Activated T-helper 2 cell treated with anti-CD3 and anti-CD28 coated beads, Interferon-gamma antibody, Interleukin-2, Interleukin-4, amounts not matched to agents 10 μg/mL and 5 μg/mL and 100 μg/mL, durations not matched to agents 14 hours and 24 hours and 36 hours (primary cell): Measurements from ENCODE around the gene TERT. TPM values are rescaled to one million over a fixed set of nuclear protein-coding genes. Genes with fewer than 3 reads are reported as not detected.

Experiments used
- DNase-seq: peaks from one replicate; pipeline ENCODE4 v3.0.0; 2021; ENCODE audit warnings: low spot score
- H3K27ac Mint-ChIP-seq: one replicate; pipeline ENCODE4 v1.8.0; 2021; ENCODE audit warnings: mixed read lengths
- H3K27me3 Mint-ChIP-seq: one replicate; pipeline ENCODE4 v1.8.0; 2021; ENCODE audit warnings: low read depth, mixed read lengths
- H3K36me3 Mint-ChIP-seq: one replicate; pipeline ENCODE4 v1.8.0; 2021; ENCODE audit warnings: low read depth, mixed read lengths
- H3K4me1 Mint-ChIP-seq: one replicate; pipeline ENCODE4 v1.8.0; 2021; ENCODE audit warnings: low read depth, mixed read lengths
- H3K4me3 Mint-ChIP-seq: one replicate; pipeline ENCODE4 v1.8.0; 2021; ENCODE audit warnings: low read depth, mild to moderate bottlenecking, moderate library complexity, mixed read lengths
- H3K9me3 Mint-ChIP-seq: one replicate; pipeline ENCODE4 v1.8.0; 2021; ENCODE audit warnings: mixed read lengths
- intact Hi-C: fragments of 100-400 bp; cut with micrococcal nuclease; formaldehyde crosslinking; loops from one replicate; pipeline ENCODE4 v1.15.1; 2023
- total RNA-seq: library from RNA; stranded (reverse); gene quantifications from 2 replicates; pipeline ENCODE4 v1.2.3, GENCODE V29; 2022

The TERT gene
- total RNA-seq, 1 donor from 2014 or later = 12.0 TPM

GRCh38 chr5:1320436-1321344 lies 25.8 kb upstream of the TERT start:
- no peak overlapping the region for H3K27ac Mint-ChIP-seq
- H3K9me3 Mint-ChIP-seq = no peaks in the 10 kb centered on the region
- H3K4me3 Mint-ChIP-seq = no peak overlapping the region
- H3K27me3 Mint-ChIP-seq = no peaks in the 10 kb centered on the region
- H3K4me1 Mint-ChIP-seq = peaks cover 17% of the 10 kb centered on the region
- DNase-seq = no peak
- peaks cover 67% of the 10 kb centered on the region for H3K36me3 Mint-ChIP-seq
- intact Hi-C loops = no loop called here

GRCh38 chr5:1319436-1320256 lies 24.8 kb upstream of the TERT start:
- no peak for DNase-seq
- intact Hi-C loops = loop anchor here (5.0 to 10.0 kb wide), 2 partner anchors 325 to 558 kb away; no protein-coding TSS in a partner anchor
- H3K27ac Mint-ChIP-seq = no peak overlapping the region
- H3K4me3 Mint-ChIP-seq = no peak overlapping the region
- H3K4me1 Mint-ChIP-seq = peaks cover 27% of the 10 kb centered on the region
- H3K9me3 Mint-ChIP-seq = no peaks in the 10 kb centered on the region
- H3K36me3 Mint-ChIP-seq = peaks cover 62% of the 10 kb centered on the region
- no peaks in the 10 kb centered on the region for H3K27me3 Mint-ChIP-seq

- no peak overlapping the region for H3K27ac Mint-ChIP-seq
- no peak for DNase-seq
- no peaks in the 10 kb centered on the region for H3K9me3 Mint-ChIP-seq
- H3K27me3 Mint-ChIP-seq = no peaks in the 10 kb centered on the region
- H3K4me1 Mint-ChIP-seq = peaks cover 34% of the 10 kb centered on the region
- peaks cover 53% of the 10 kb centered on the region for H3K36me3 Mint-ChIP-seq
- no peak overlapping the region for H3K4me3 Mint-ChIP-seq
- intact Hi-C loops = loop anchor here (5.0 to 10.0 kb wide), 2 partner anchors 326 to 559 kb away; no protein-coding TSS in a partner anchor
Measured at GRCh38 chr5:1318659-1319251, 23.9 kb upstream of the TERT start.

- H3K4me1 Mint-ChIP-seq = peaks cover 42% of the 10 kb centered on the region
- intact Hi-C loops = loop anchor here (5.0 to 10.0 kb wide), 2 partner anchors 327 to 559 kb away; no protein-coding TSS in a partner anchor
- DNase-seq = no peak
- no peaks in the 10 kb centered on the region for H3K9me3 Mint-ChIP-seq
- H3K27me3 Mint-ChIP-seq = no peaks in the 10 kb centered on the region
- peaks cover 51% of the 10 kb centered on the region for H3K36me3 Mint-ChIP-seq
- H3K27ac Mint-ChIP-seq = no peak overlapping the region
- no peak overlapping the region for H3K4me3 Mint-ChIP-seq
Measured at GRCh38 chr5:1317921-1318565, 23.2 kb upstream of the TERT start.

GRCh38 chr5:1316588-1317340 lies 21.9 kb upstream of the TERT start:
- H3K27me3 Mint-ChIP-seq = no peaks in the 10 kb centered on the region
- H3K36me3 Mint-ChIP-seq = peaks cover 46% of the 10 kb centered on the region
- peaks cover 52% of the 10 kb centered on the region for H3K4me1 Mint-ChIP-seq
- H3K27ac Mint-ChIP-seq = peak overlapping the region; percentile 92
- intact Hi-C loops = loop anchor here (5.0 to 10.0 kb wide), 2 partner anchors 328 to 561 kb away; no protein-coding TSS in a partner anchor
- peak overlapping the region; percentile 69 for H3K4me3 Mint-ChIP-seq
- DNase-seq = no peak
- H3K9me3 Mint-ChIP-seq = peaks cover 2% of the 10 kb centered on the region

- H3K36me3 Mint-ChIP-seq = peaks cover 43% of the 10 kb centered on the region
- H3K27ac Mint-ChIP-seq = peak overlapping the region; percentile 92
- peak overlapping the region; percentile 69 for H3K4me3 Mint-ChIP-seq
- H3K27me3 Mint-ChIP-seq = no peaks in the 10 kb centered on the region
- intact Hi-C loops = loop anchor here (5.0 to 10.0 kb wide), 2 partner anchors 329 to 561 kb away; no protein-coding TSS in a partner anchor
- peak; percentile 68 for DNase-seq
- H3K9me3 Mint-ChIP-seq = peaks cover 9% of the 10 kb centered on the region
- peaks cover 55% of the 10 kb centered on the region for H3K4me1 Mint-ChIP-seq
Measured at GRCh38 chr5:1315709-1316587, 21.1 kb upstream of the TERT start.

GRCh38 chr5:1315018-1315708 lies 20.3 kb upstream of the TERT start:
- intact Hi-C loops = loop anchor here (5.0 to 10.0 kb wide), 2 partner anchors 330 to 562 kb away; no protein-coding TSS in a partner anchor

GRCh38 chr5:1314564-1314982 lies 19.7 kb upstream of the TERT start:
- H3K4me3 Mint-ChIP-seq = peak overlapping the region; percentile 42
- DNase-seq = no peak
- no peak overlapping the region for H3K27ac Mint-ChIP-seq
- H3K27me3 Mint-ChIP-seq = no peaks in the 10 kb centered on the region
- peaks cover 42% of the 10 kb centered on the region for H3K36me3 Mint-ChIP-seq
- H3K9me3 Mint-ChIP-seq = peaks cover 20% of the 10 kb centered on the region
- intact Hi-C loops = loop anchor here (10.0 kb wide), 1 partner anchor 330 kb away; no protein-coding TSS in a partner anchor
- H3K4me1 Mint-ChIP-seq = peaks cover 57% of the 10 kb centered on the region

More at GRCh38 chr5:1315018-1315708, 20.3 kb upstream of the TERT start:
- peaks cover 17% of the 10 kb centered on the region for H3K9me3 Mint-ChIP-seq
- no peaks in the 10 kb centered on the region for H3K27me3 Mint-ChIP-seq
- peaks cover 44% of the 10 kb centered on the region for H3K36me3 Mint-ChIP-seq
- no peak for DNase-seq
- peak overlapping the region; percentile 69 for H3K4me3 Mint-ChIP-seq
- H3K27ac Mint-ChIP-seq = peak overlapping the region; percentile 92
- peaks cover 57% of the 10 kb centered on the region for H3K4me1 Mint-ChIP-seq

- Mint-ChIP-seq H3K27me3 (no peaks in the 10 kb centered on the region), H3K4me3 (peak overlapping the region; percentile 10), H3K27ac (peak overlapping the region; percentile 57), H3K9me3 (peaks cover 20% of the 10 kb centered on the region), H3K36me3 (peaks cover 29% of the 10 kb centered on the region), H3K4me1 (peaks cover 61% of the 10 kb centered on the region)
- intact Hi-C loops = loop anchor here (10.0 kb wide), 1 partner anchor 332 kb away; no protein-coding TSS in a partner anchor
- peak; percentile 68 for DNase-seq
Measured at GRCh38 chr5:1312993-1313833, 18.3 kb upstream of the TERT start.

- no peak for DNase-seq
- H3K36me3 Mint-ChIP-seq = peaks cover 21% of the 10 kb centered on the region
- intact Hi-C loops = loop anchor here (10.0 kb wide), 1 partner anchor 333 kb away; no protein-coding TSS in a partner anchor
- H3K9me3 Mint-ChIP-seq = peaks cover 20% of the 10 kb centered on the region
- no peak overlapping the region for H3K27ac Mint-ChIP-seq
- H3K4me3 Mint-ChIP-seq = no peak overlapping the region
- no peaks in the 10 kb centered on the region for H3K27me3 Mint-ChIP-seq
- H3K4me1 Mint-ChIP-seq = peaks cover 58% of the 10 kb centered on the region
Measured at GRCh38 chr5:1312206-1312605, 17.3 kb upstream of the TERT start.
